HEK293T (cell line): ENCODE data around the gene ZNF334.
A peak's percentile ranks its signal among the peaks of the same experiment; 100 is the strongest.

Source experiments
- CTCF ChIA-PET: fragments of 350-600 bp; formaldehyde crosslinking; extraction: SDS; loops from one replicate; lab custom pipeline; 2021; ENCODE audit warnings: antibody characterized with exemption, inconsistent platforms; lab: Yijun Ruan, JAX
- POLR2A ChIA-PET: fragments of 350-600 bp; formaldehyde crosslinking; extraction: SDS; loops from one replicate; lab custom pipeline; 2020; ENCODE audit warnings: antibody characterized with exemption, inconsistent platforms; lab: Yijun Ruan, JAX
- DNase-seq: peaks from one replicate; pipeline ENCODE4 v3.0.0; 2012; ENCODE audit warnings: mixed read lengths; ENCODE audit errors: extremely low spot score
- ARNT ChIP-seq: fragments of 450-650 bp; IDR thresholded peaks from 2 replicates; pipeline ENCODE4 v1.6.1; 2017; ENCODE audit warnings: mild to moderate bottlenecking
- BHLHE40 ChIP-seq: fragments of 450-650 bp; IDR thresholded peaks from 2 replicates; pipeline ENCODE4 v1.6.1; 2016; ENCODE audit warnings: mild to moderate bottlenecking, moderate library complexity, borderline replicate concordance
- CTBP1 ChIP-seq: fragments of 450-650 bp; IDR thresholded peaks from 2 replicates; pipeline ENCODE4 v1.6.1; 2016; ENCODE audit warnings: borderline replicate concordance
- ELF4 ChIP-seq: fragments of 450-650 bp; IDR thresholded peaks from 2 replicates; pipeline ENCODE4 v1.6.1; 2017; ENCODE audit warnings: antibody characterized with exemption
- FOXA1 ChIP-seq: fragments of 450-650 bp; IDR thresholded peaks from 2 replicates; pipeline ENCODE4 v1.6.1; 2016; ENCODE audit warnings: mild to moderate bottlenecking
- FOXK2 ChIP-seq: fragments of 450-650 bp; IDR thresholded peaks from 2 replicates; pipeline ENCODE4 v1.6.1; 2016; ENCODE audit warnings: mild to moderate bottlenecking
- FOXM1 ChIP-seq: fragments of 450-650 bp; IDR thresholded peaks from 2 replicates; pipeline ENCODE4 v1.6.1; 2017; ENCODE audit warnings: mild to moderate bottlenecking, borderline replicate concordance
- HDGF ChIP-seq: fragments of 450-650 bp; IDR thresholded peaks from 2 replicates; pipeline ENCODE4 v1.6.1; 2017; ENCODE audit warnings: antibody characterized with exemption, borderline replicate concordance
- L3MBTL2 ChIP-seq: fragments of 450-650 bp; conservative IDR thresholded peaks from 2 replicates; pipeline ENCODE4 v1.6.1; 2016; ENCODE audit warnings: mild to moderate bottlenecking
- LEF1 ChIP-seq: fragments of 450-650 bp; IDR thresholded peaks from 2 replicates; pipeline ENCODE4 v1.6.1; 2017; ENCODE audit warnings: mild to moderate bottlenecking, borderline replicate concordance
- NFRKB ChIP-seq: fragments of 450-650 bp; IDR thresholded peaks from 2 replicates; pipeline ENCODE4 v1.6.1; 2016; ENCODE audit warnings: mild to moderate bottlenecking, moderate library complexity
- PKNOX1 ChIP-seq: fragments of 450-650 bp; IDR thresholded peaks from 2 replicates; pipeline ENCODE4 v1.6.1; 2016
- SP1 ChIP-seq: fragments of 450-650 bp; IDR thresholded peaks from 2 replicates; pipeline ENCODE4 v1.6.1; 2017
- SUZ12 ChIP-seq: fragments of 450-650 bp; IDR thresholded peaks from 2 replicates; pipeline ENCODE4 v1.6.1; 2016; ENCODE audit warnings: mild to moderate bottlenecking
- TARDBP ChIP-seq: fragments of 450-650 bp; IDR thresholded peaks from 2 replicates; pipeline ENCODE4 v1.6.1; 2016
- ZNF384 ChIP-seq: fragments of 450-650 bp; IDR thresholded peaks from 2 replicates; pipeline ENCODE4 v1.6.1; 2016

The ZNF334 gene

DNA sequence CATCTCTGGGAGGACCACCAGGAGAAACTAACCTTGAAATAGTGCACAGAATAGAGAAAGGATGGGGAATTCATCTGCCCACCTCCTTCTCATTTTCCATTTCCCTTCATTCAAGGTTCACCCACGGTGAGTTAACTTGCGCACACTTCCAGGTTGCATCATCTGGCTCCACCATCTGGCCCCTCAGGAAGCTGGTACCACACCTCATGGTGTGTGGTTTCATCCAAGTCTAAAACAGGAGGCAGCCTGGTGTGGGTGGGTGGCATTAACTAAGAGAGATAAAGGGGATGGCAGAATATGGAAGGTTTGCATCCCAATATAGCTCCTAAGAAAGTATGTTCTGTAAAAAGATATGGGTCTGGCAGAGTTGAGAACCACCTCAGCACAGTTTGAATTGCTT lies 3.8 kb downstream of the ZNF334 start:
- ChIA-PET POLR2A (no interaction called here), CTCF (no interaction called here)
- DNase-seq, result no peak
- no peak for TF ChIP-seq FOXM1
- TF ChIP-seq FOXK2, result no peak

- TF ChIP-seq ELF4 (no peak), PKNOX1 (peak; percentile 34; the same call in 1 of the 2 replicates)
- no peak for DNase-seq
- POLR2A ChIA-PET, result no interaction called here
- CTCF ChIA-PET, result no interaction called here
Observed at GRCh38 chr20:46507760-46508407, 5.5 kb downstream of the ZNF334 start.

DNA sequence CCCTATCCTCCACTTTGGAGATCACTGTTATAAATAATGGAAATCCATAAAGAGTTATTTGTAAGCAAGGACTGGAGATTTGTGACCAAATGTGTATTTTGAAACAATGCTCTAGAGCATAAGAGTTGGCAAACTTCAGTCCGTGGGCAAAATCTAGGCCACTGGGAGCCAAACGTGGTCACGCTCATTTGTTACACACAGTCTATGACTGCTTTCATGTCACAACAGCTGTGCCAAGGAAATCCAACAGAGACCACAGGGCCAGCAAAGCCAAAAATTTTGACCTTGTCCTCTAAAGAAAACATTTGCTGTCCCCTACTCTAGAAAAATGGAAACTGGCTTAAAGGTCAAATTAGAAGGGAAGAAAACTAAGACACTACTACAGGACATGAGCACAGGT lies 7.9 kb downstream of the ZNF334 start:
- ChIA-PET CTCF (no interaction called here), POLR2A (no interaction called here)
- no peak for DNase-seq
- TF ChIP-seq TARDBP, result no peak
- TF ChIP-seq ZNF384, result no peak
- no peak for TF ChIP-seq PKNOX1
- no peak for TF ChIP-seq L3MBTL2
- TF ChIP-seq FOXK2, result no peak
- TF ChIP-seq CTBP1, result no peak
- TF ChIP-seq NFRKB, result no peak

- CTCF ChIA-PET, result no interaction called here
- DNase-seq, result no peak
- POLR2A ChIA-PET, result no interaction called here
- TF ChIP-seq CTBP1 (no peak), ELF4 (no peak), SP1 (no peak), FOXA1 (no peak), ZNF384 (no peak), ARNT (no peak), BHLHE40 (no peak), PKNOX1 (no peak), NFRKB (no peak), HDGF (no peak), SUZ12 (no peak)
Observed at GRCh38 chr20:46501961-46502360, 11.4 kb downstream of the ZNF334 start.

DNA sequence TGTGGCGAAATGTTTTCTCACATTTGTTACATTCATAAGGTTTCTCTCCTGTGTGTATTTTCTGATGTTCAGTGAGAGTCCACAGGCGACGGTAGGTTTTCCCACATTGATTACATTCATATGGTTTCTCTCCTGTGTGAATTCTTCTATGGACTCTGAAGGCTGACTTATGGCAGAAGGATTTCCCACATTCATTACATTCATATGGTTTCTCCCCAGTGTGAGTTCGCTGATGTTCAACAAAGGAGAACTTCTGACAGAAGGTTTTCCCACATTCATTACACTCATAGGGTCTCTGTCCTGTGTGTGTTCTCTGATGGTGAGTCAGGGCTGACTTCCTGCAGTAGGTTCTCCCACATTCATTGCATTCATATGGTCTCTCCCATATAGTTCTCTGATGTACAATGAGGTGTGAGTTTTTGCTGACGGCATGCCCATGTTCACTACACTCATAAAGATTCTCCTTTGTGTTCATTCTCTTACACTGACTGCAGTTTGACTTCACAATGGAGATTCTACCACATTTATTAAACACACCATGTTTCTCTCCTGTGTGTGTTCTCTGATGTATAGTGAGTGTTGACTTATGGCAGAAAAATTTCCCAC lies 11.9 kb downstream of the ZNF334 start:
- TF ChIP-seq BHLHE40 (no peak), FOXA1 (no peak), HDGF (no peak), SP1 (no peak), LEF1 (no peak), PKNOX1 (no peak), FOXK2 (no peak), L3MBTL2 (no peak), SUZ12 (no peak), NFRKB (no peak), TARDBP (no peak), ELF4 (no peak), CTBP1 (no peak), FOXM1 (no peak), ARNT (no peak)
- no peak for DNase-seq
- ChIA-PET CTCF (no interaction called here), POLR2A (no interaction called here)

DNA sequence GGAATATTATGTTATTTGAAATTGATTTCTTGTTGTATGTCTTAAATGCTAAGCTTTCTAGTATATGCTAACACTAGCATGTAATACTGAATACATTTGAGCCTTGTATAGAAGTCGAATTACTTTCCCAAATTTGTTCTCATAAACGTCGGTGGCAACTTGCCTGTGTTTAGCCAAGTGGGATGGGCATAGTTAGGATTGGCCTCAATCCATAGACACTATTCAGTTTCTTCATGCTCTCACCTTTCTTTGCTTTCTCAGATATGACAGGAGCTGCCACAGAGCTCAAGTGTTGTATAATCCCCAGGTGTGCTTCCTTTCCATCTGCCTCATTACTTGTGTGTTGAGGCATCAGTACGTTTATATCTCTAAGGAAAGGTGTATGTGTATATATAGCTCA lies 19.3 kb downstream of the ZNF334 start:
- DNase-seq, result no peak
- ChIA-PET POLR2A (interaction anchor here (1.1 kb wide), 1 partner anchor 10 kb away, joined by 3 read pairs; no protein-coding TSS in a partner anchor), CTCF (no interaction called here)
- TF ChIP-seq SP1 (no peak), FOXK2 (no peak), ZNF384 (no peak), FOXA1 (no peak), ARNT (no peak), HDGF (no peak), CTBP1 (no peak), TARDBP (no peak), FOXM1 (no peak), LEF1 (no peak), L3MBTL2 (no peak), SUZ12 (no peak), NFRKB (no peak), BHLHE40 (no peak), ELF4 (no peak), PKNOX1 (no peak)
